ENCODE results near the gene RAB43. TPM values are rescaled to one million over a fixed set of nuclear protein-coding genes. Genes with fewer than 3 reads are reported as not detected.
A peak's percentile ranks its signal among the peaks of the same experiment; 100 is the strongest.

Gene RAB43
- total RNA-seq, 2 donors from 2014 or later, result 5.3 to 8.2 TPM

DNA sequence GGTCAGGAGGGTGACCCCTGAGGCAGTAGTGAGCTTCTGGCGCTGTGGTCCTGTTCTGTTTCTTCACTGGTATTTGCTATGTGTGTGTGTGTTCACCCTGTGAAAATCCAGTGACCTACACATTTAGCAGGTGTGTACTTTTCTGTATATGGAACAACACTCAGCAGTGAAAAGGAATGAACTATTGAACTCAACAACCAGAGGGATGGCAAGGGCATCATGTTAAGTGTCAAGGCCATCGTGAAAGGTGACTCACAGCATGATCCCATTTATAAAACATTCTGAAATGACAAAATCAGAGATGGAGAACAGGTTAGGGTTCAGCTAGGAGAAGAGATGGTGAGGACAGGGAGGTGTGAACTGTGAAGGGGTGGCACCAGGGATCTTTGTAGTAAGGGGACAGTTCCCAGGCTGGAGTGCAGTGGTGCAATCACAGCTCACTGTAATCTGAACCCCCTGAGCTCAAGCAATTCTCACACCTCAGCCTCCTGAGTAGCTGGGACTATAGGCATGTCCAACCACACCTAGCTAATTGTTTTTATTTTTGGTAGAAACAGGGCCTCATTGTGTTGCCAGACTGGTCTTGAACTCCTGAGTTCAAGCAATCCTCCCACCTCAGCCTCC is 10.0 kb upstream of the RAB43 start:
- Histone ChIP-seq H3K9me3 (no peaks in the 10 kb centered on the region), H3K4me1 (peaks cover 0 to 13% of the 10 kb centered on the region in 2 donors), H3K36me3 (peaks cover 72% of the 10 kb centered on the region), H3K27ac (peak overlapping the region; percentile 33), H3K4me3 (no peak overlapping the region), H3K27me3 (no peaks in the 10 kb centered on the region)
- TF ChIP-seq, protein P1, sequence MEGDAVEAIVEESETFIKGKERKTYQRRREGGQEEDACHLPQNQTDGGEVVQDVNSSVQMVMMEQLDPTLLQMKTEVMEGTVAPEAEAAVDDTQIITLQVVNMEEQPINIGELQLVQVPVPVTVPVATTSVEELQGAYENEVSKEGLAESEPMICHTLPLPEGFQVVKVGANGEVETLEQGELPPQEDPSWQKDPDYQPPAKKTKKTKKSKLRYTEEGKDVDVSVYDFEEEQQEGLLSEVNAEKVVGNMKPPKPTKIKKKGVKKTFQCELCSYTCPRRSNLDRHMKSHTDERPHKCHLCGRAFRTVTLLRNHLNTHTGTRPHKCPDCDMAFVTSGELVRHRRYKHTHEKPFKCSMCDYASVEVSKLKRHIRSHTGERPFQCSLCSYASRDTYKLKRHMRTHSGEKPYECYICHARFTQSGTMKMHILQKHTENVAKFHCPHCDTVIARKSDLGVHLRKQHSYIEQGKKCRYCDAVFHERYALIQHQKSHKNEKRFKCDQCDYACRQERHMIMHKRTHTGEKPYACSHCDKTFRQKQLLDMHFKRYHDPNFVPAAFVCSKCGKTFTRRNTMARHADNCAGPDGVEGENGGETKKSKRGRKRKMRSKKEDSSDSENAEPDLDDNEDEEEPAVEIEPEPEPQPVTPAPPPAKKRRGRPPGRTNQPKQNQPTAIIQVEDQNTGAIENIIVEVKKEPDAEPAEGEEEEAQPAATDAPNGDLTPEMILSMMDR (IDR thresholded peaks at IDR 0.05), result no peak
- DNase-seq (ENCODE audit: low spot score), result no peak

DNA sequence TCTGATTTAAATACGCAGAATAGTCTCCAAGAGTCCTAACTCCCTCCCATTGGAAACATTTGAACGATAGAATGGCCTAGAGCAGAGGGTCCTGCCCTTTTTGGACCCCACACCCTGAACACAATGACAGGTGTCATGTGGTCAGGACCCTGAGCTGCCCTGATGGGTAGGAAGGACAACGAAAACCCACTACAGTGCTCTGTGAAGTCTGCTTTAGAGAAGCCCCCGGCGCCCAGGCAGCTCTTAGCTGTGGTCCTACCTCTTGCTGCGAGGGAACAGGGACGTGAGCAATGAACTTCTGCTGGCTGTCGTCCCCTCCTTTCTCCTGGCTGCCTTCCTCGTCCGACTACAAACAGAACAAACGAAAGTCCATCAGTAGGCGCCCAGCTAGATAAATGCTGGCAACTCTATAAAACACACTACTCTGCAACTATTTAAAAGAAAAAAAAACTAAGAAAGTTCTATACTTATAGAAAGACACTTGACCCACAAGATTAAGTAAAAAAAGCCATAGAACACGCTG is 8.7 kb upstream of the RAB43 start:
- TF ChIP-seq, protein P1 (IDR thresholded peaks at IDR 0.05), result no peak
- H3K4me3 ChIP-seq, result no peak overlapping the region
- no peaks in the 10 kb centered on the region for H3K27me3 ChIP-seq
- H3K27ac ChIP-seq, result no peak overlapping the region
- no peak for DNase-seq (ENCODE audit: low spot score)
- H3K9me3 ChIP-seq, result no peaks in the 10 kb centered on the region
- peaks cover 0 to 13% of the 10 kb centered on the region in 2 donors for H3K4me1 ChIP-seq
- peaks cover 67% of the 10 kb centered on the region for H3K36me3 ChIP-seq

DNA sequence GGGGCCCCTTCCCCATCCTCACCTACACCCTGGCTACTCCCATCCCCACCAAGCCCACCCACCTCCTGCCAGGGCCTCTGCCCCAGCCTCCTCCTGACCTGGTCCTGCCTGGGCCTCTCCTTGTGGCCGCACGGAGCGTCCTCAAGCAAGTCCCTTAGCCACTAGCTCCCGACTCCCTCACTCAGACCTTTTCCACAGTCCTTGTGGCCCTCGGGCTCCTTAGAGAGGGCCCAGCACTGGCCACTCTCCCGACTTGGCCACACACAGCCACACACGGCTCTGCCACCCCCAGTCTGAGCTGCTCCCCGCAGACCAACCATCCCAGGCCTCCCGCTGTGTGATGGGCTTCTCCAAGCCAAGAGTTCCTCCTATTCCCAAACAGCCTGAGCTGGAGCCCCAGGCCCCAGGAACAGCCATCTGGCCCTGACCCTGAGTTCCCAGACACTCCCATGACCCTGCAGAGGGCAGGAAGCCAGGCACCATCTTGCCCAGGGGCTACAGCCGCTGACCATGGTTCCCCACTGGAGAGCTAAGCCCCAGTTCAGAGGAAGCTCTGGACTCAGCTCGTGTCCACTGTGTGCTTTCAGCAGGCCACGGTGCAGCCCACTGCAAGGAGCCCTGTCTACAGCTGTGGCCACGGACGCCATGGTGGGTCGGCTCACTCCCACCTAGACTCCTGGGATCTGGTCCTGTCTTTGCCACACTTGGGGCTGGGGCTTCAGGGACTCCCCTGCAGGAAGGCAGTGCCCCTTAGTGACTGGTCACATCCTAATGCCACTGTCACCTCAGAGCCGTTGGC is 7.0 kb upstream of the RAB43 start:
- Histone ChIP-seq H3K27me3 (no peaks in the 10 kb centered on the region), H3K4me3 (no peak overlapping the region), H3K9me3 (no peaks in the 10 kb centered on the region), H3K4me1 (peaks cover 0 to 13% of the 10 kb centered on the region in 2 donors), H3K36me3 (peaks cover 50% of the 10 kb centered on the region), H3K27ac (no peak overlapping the region)
- no peak for DNase-seq (ENCODE audit: low spot score)
- TF ChIP-seq, protein P1 (IDR thresholded peaks at IDR 0.05), result no peak

DNA sequence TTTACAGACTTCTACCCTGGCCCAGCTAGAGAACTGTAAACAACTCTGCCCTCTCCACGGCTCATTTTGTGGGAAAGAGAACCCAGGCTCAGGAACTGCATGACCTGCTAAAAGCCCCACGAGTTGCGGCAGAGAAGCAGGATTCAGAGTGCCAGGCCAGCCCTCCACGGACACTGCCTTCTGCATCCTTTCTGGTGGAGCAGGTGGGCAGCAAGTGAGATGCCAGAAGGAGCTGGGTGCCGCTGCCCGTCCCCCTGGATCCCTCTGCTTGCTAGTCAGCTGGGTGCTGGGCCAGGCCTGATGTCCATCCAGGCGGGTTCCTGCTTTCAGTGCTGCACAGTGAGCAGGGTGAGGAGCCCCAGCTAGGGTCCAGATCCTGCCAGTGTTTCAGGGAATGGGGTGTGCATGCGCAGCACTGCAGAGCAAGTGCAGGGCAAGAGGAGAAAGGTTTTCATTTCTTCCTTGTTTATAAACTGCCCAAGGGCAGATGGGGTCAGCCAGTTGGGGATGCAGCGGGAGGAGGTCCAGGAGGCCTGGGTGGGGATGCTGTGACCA is 5.2 kb upstream of the RAB43 start:
- peaks cover 36% of the 10 kb centered on the region for H3K36me3 ChIP-seq
- no peaks in the 10 kb centered on the region for H3K9me3 ChIP-seq
- DNase-seq (ENCODE audit: low spot score), result no peak
- H3K27ac ChIP-seq, result no peak overlapping the region
- H3K4me3 ChIP-seq, result no peak overlapping the region
- H3K4me1 ChIP-seq, result peaks cover 0 to 6% of the 10 kb centered on the region in 2 donors
- H3K27me3 ChIP-seq, result no peaks in the 10 kb centered on the region
- TF ChIP-seq, protein P1 (IDR thresholded peaks at IDR 0.05), result no peak

DNA sequence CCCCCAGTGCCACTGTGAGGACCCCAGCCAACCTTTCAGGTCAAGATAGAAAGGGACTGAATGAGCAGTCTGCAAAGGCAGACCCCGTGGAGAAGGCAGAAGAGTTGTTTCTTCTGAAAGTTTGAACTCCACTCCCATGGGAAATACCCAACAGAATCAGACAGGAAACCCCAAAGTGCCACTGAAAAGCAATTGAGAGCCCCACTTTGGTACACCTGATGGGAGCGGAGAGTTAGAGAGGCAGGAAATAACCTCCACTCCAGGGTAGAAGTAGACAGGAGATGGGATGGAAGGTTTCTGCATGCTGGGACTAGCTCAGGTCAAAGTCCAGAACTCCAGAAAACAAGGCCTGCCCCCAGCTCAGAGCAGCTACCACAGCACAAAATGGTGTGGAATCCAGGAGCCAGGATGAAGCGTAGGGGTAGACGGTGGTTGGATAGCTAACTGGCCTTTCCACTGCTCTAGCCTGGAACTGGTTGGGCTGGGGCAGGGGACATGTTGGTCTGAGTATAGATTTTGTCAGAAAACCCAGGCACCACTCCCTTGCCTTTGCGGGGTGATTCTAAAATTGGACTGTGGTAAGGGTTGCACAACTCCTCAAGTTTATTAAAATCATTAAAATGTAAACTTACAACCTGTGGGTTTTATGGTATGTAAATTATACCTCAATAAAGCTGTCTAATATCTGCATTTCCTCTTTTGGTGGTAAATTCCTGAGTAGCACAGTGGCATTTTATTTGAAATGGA is 1.9 kb upstream of the RAB43 start:
- Histone ChIP-seq H3K27ac (no peak overlapping the region), H3K9me3 (no peaks in the 10 kb centered on the region), H3K36me3 (peaks cover 8% of the 10 kb centered on the region), H3K4me1 (peaks cover 0 to 20% of the 10 kb centered on the region in 2 donors), H3K4me3 (no peak overlapping the region), H3K27me3 (no peaks in the 10 kb centered on the region)
- TF ChIP-seq, protein P1 (IDR thresholded peaks at IDR 0.05), result no peak
- no peak for DNase-seq (ENCODE audit: low spot score)

All from right atrium auricular region (tissue), 2 donors.